Measurements from ENCODE around the gene TPRN. TPM values are rescaled to one million over a fixed set of nuclear protein-coding genes. Genes with fewer than 3 reads are reported as not detected.

The TPRN gene
- total and polyA plus RNA-seq, 2 donors (not counting 3 experiments of a cell fraction or from before 2014, with no cell fraction given), result 4.3 to 12.4 TPM

GRCh38 chr9:137149942-137150616 lies 50.5 kb downstream of the TPRN start:
- TF ChIP-seq CTCF (IDR thresholded peaks at IDR 0.05; ENCODE audit: extremely low read depth in 1 of 2, insufficient read depth in 1 of 2, low read depth in 1 of 2, low read length in 2 of 2) (no peak), POLR2AphosphoS5 (IDR thresholded peaks at IDR 0.05; ENCODE audit: insufficient read depth, low read depth, low read length) (no peak), MYC (IDR thresholded peaks at IDR 0.05; ENCODE audit: low read depth, low read length) (no peak), MAX (IDR thresholded peaks at IDR 0.05; ENCODE audit: insufficient read depth, insufficient read length) (no peak), EZH2 (IDR thresholded peaks at IDR 0.05; ENCODE audit: borderline replicate concordance, low read depth, low read length, severe bottlenecking) (no peak), POLR2A (IDR thresholded peaks at IDR 0.05; ENCODE audit: low read depth, low read length) (no peak), GATA2 (IDR thresholded peaks at IDR 0.05; ENCODE audit: insufficient read depth, insufficient read length, low read depth, low read length) (no peak), JUN (IDR thresholded peaks at IDR 0.05; ENCODE audit: borderline replicate concordance, insufficient read depth, insufficient read length, low read depth) (no peak), FOS (IDR thresholded peaks at IDR 0.05; ENCODE audit: borderline replicate concordance, insufficient read depth, low read length) (no peak)
- Histone ChIP-seq H3K4me2 (ENCODE audit: insufficient read depth, low read length) (no peak overlapping the region), H3K27me3 (ENCODE audit: control insufficient read depth in 2 of 2, insufficient read depth in 2 of 2, low read length in 2 of 2) (no peaks in the 10 kb centered on the region), H3K9ac (replicated peaks; ENCODE audit: extremely low read depth, insufficient read depth, low read length) (no peak overlapping the region), H2AFZ (ENCODE audit: low read depth, low read length) (no peak overlapping the region), H3K79me2 (ENCODE audit: control insufficient read depth, insufficient read depth, low read length) (no peaks in the 10 kb centered on the region), H3K27ac (ENCODE audit: insufficient read depth, low read depth, low read length) (no peak overlapping the region), H3K9me3 (replicated peaks; ENCODE audit: control insufficient read depth, insufficient read depth, low read length) (no peaks in the 10 kb centered on the region), H3K36me3 (ENCODE audit: control insufficient read depth in 2 of 2, extremely low read depth in 1 of 2, insufficient read depth in 2 of 2, low read length in 2 of 2) (no peaks in the 10 kb centered on the region), H3K4me1 (ENCODE audit: control insufficient read depth, extremely low read depth, insufficient read depth, low read length) (no peaks in the 10 kb centered on the region), H3K4me3 (replicated peaks in 1 of 3; ENCODE audit: insufficient read depth in 1 of 3, low read depth in 1 of 3, low read length in 3 of 3) (no peak overlapping the region), H4K20me1 (replicated peaks; ENCODE audit: control insufficient read depth, extremely low read depth, insufficient read depth, low read length) (no peaks in the 10 kb centered on the region), H3K9me1 (replicated peaks; ENCODE audit: control insufficient read depth, extremely low read depth, insufficient read depth, low read length) (no peaks in the 10 kb centered on the region)
- FAIRE-seq, result no peak
- DNase-seq (ENCODE audit: low read depth, low spot score), result no peak
- CTCF ChIA-PET, result interaction anchor here (1.3 to 2.4 kb wide), 3 partner anchors 21 to 27 kb away, joined by 4 to 6 read pairs (median 4); no protein-coding TSS in a partner anchor
- dilution Hi-C loops (cut with MboI; ENCODE audit: extremely low pct_ligation_motif_present, low sequenced_read_pairs), result no loop called here
- intact Hi-C loops (cut with micrococcal nuclease), result no loop called here
- POLR2A ChIA-PET, result no interaction called here
- BruUV-seq (replicated peaks), result no TSS peak
